ENCODE data around the gene TUFT1.

TUFT1 gene

DNA sequence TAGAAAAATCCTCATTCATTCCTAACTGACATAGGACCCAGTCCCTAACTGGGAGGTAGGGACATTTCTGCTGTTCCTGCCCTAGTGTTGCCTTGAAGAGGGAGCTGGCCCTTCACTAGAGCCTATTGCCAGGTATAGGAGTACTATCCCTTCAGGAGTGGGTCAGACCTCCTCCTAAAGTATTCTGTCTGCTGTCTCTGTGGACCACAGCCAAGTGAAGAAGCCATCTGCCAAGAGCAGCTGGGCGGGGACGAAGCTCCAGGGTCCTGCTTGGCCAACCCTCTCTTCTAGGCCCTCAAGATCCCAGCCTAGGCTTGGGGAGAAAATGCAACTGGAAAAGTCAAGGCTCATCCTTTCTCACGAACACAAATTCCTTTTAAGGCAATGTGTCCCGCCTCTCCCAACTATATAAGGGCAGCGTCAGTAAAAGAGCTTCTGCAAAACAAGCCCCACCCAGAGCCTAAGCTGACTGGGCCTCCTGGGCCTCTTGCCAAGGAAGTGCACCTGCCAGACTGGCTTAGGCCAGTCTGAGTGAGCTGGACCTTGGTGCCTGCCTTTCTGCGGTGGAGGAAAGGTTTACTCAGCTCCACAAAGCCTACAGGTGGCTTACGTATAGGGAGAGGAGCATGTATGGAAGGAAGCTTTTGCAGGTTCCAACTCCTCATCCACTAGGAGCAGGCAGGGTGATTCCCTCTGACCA is 638 bp upstream of the TUFT1 start:
- Histone ChIP-seq H3K9ac (ENCODE audit: low read length in 2 of 2) (peak overlapping the region in 1 of 2 donors; percentile 47), H3K27me3 (ENCODE audit: control insufficient read depth in 1 of 2, insufficient read depth in 2 of 2, low read length in 2 of 2) (no peaks in the 10 kb centered on the region), H3K9me3 (ENCODE audit: control insufficient read depth in 2 of 2, low read length in 2 of 2) (no peaks in the 10 kb centered on the region), H3K4me1 (ENCODE audit: control insufficient read depth, insufficient read depth, low read length) (peaks cover 28% of the 10 kb centered on the region), H3K4me3 (ENCODE audit: low read length in 2 of 2) (peak overlapping the region; percentile 75 to 92), H3K36me3 (ENCODE audit: control insufficient read depth in 2 of 2, insufficient read depth in 2 of 2, low read length in 2 of 2) (no peaks in the 10 kb centered on the region), H3K27ac (ENCODE audit: low read length) (peak overlapping the region; percentile 69)

DNA sequence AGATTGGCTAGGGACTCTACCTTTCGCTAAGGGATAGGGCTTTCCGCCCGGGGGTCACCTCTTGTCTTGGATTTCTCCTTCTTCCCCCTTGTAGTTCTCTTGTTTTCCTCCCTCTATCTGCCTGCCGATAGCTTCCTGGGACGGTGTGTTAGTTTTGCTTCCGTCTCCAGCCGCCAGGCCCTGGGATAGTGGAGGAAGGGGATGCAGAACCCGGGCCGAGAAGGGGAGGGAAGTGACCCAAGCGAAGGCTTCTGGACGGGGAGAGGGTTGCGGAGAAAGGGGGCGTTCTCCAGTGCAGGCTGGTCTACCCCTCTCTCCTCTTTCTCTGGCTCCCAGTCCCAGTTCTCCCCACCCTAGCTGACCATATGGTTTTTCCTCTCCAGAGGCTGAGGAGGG is 871 bp downstream of the TUFT1 start:
- peak overlapping the region; percentile 69 for H3K27ac ChIP-seq (ENCODE audit: low read length)
- no peaks in the 10 kb centered on the region for H3K9me3 ChIP-seq (ENCODE audit: control insufficient read depth in 2 of 2, low read length in 2 of 2)
- peak overlapping the region; percentile 75 to 92 for H3K4me3 ChIP-seq (ENCODE audit: low read length in 2 of 2)
- peaks cover 25% of the 10 kb centered on the region for H3K4me1 ChIP-seq (ENCODE audit: control insufficient read depth, insufficient read depth, low read length)
- H3K36me3 ChIP-seq (ENCODE audit: control insufficient read depth in 2 of 2, insufficient read depth in 2 of 2, low read length in 2 of 2): no peaks in the 10 kb centered on the region
- H3K27me3 ChIP-seq (ENCODE audit: control insufficient read depth in 1 of 2, insufficient read depth in 2 of 2, low read length in 2 of 2): no peaks in the 10 kb centered on the region
- H3K9ac ChIP-seq (ENCODE audit: low read length in 2 of 2): peak overlapping the region; percentile 72 to 80

- no peaks in the 10 kb centered on the region for H3K9me3 ChIP-seq (ENCODE audit: control insufficient read depth in 2 of 2, low read length in 2 of 2)
- peak overlapping the region in 1 of 2 donors; percentile 75 for H3K4me3 ChIP-seq (ENCODE audit: low read length in 2 of 2)
- no peak overlapping the region for H3K27ac ChIP-seq (ENCODE audit: low read length)
- no peaks in the 10 kb centered on the region for H3K27me3 ChIP-seq (ENCODE audit: control insufficient read depth in 1 of 2, insufficient read depth in 2 of 2, low read length in 2 of 2)
- H3K4me1 ChIP-seq (ENCODE audit: control insufficient read depth, insufficient read depth, low read length): peaks cover 26% of the 10 kb centered on the region
- peak overlapping the region in 1 of 2 donors; percentile 2 for H3K9ac ChIP-seq (ENCODE audit: low read length in 2 of 2)
- no peaks in the 10 kb centered on the region for H3K36me3 ChIP-seq (ENCODE audit: control insufficient read depth in 2 of 2, insufficient read depth in 2 of 2, low read length in 2 of 2)
Observed at GRCh38 chr1:151541752-151542151, 1.6 kb downstream of the TUFT1 start.

DNA sequence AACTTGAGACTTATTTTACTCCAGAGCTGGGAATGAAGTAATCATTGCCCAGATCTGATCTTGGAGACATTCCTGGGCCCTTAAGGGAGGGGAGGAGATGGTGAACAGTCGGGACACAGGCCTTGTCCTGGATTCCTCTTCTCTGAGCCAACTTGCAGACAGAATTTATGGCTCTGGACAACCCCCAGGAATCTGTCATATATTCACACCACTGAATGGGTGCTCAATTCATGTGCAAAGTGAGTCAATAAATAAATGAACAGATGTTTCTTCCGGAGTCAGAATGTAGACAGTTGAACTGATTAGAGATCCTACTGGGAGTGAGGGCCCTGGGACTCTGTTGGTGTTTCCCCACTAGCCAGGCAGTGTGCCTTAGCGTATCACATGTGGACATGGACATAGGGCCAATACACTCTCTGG is 2.6 kb downstream of the TUFT1 start:
- Histone ChIP-seq H3K27me3 (ENCODE audit: control insufficient read depth in 1 of 2, insufficient read depth in 2 of 2, low read length in 2 of 2) (no peaks in the 10 kb centered on the region), H3K9me3 (ENCODE audit: control insufficient read depth in 2 of 2, low read length in 2 of 2) (no peaks in the 10 kb centered on the region), H3K27ac (ENCODE audit: low read length) (no peak overlapping the region), H3K36me3 (ENCODE audit: control insufficient read depth in 2 of 2, insufficient read depth in 2 of 2, low read length in 2 of 2) (no peaks in the 10 kb centered on the region), H3K9ac (ENCODE audit: low read length in 2 of 2) (no peak overlapping the region), H3K4me1 (ENCODE audit: control insufficient read depth, insufficient read depth, low read length) (peaks cover 35% of the 10 kb centered on the region), H3K4me3 (ENCODE audit: low read length in 2 of 2) (no peak overlapping the region)

GRCh38 chr1:151545542-151545941 is 5.4 kb downstream of the TUFT1 start:
- Histone ChIP-seq H3K27ac (ENCODE audit: low read length) (no peak overlapping the region), H3K4me3 (ENCODE audit: low read length in 2 of 2) (no peak overlapping the region)

GRCh38 chr1:151546011-151546925 is 6.2 kb downstream of the TUFT1 start:
- Histone ChIP-seq H3K27me3 (ENCODE audit: control insufficient read depth in 1 of 2, insufficient read depth in 2 of 2, low read length in 2 of 2) (no peaks in the 10 kb centered on the region), H3K4me3 (ENCODE audit: low read length in 2 of 2) (no peak overlapping the region), H3K9ac (ENCODE audit: low read length in 2 of 2) (no peak overlapping the region), H3K9me3 (ENCODE audit: control insufficient read depth in 2 of 2, low read length in 2 of 2) (no peaks in the 10 kb centered on the region), H3K36me3 (ENCODE audit: control insufficient read depth in 2 of 2, insufficient read depth in 2 of 2, low read length in 2 of 2) (no peaks in the 10 kb centered on the region), H3K4me1 (ENCODE audit: control insufficient read depth, insufficient read depth, low read length) (peaks cover 23% of the 10 kb centered on the region), H3K27ac (ENCODE audit: low read length) (peak overlapping the region; percentile 31)

More at GRCh38 chr1:151545542-151545941, 5.4 kb downstream of the TUFT1 start:
- H3K4me1 ChIP-seq (ENCODE audit: control insufficient read depth, insufficient read depth, low read length): peaks cover 30% of the 10 kb centered on the region
- no peaks in the 10 kb centered on the region for H3K9me3 ChIP-seq (ENCODE audit: control insufficient read depth in 2 of 2, low read length in 2 of 2)
- no peaks in the 10 kb centered on the region for H3K27me3 ChIP-seq (ENCODE audit: control insufficient read depth in 1 of 2, insufficient read depth in 2 of 2, low read length in 2 of 2)
- H3K9ac ChIP-seq (ENCODE audit: low read length in 2 of 2): no peak overlapping the region
- H3K36me3 ChIP-seq (ENCODE audit: control insufficient read depth in 2 of 2, insufficient read depth in 2 of 2, low read length in 2 of 2): no peaks in the 10 kb centered on the region

- Histone ChIP-seq H3K9me3 (ENCODE audit: control insufficient read depth in 2 of 2, low read length in 2 of 2) (no peaks in the 10 kb centered on the region), H3K36me3 (ENCODE audit: control insufficient read depth in 2 of 2, insufficient read depth in 2 of 2, low read length in 2 of 2) (no peaks in the 10 kb centered on the region), H3K4me3 (ENCODE audit: low read length in 2 of 2) (no peak overlapping the region), H3K4me1 (ENCODE audit: control insufficient read depth, insufficient read depth, low read length) (peaks cover 17% of the 10 kb centered on the region), H3K27me3 (ENCODE audit: control insufficient read depth in 1 of 2, insufficient read depth in 2 of 2, low read length in 2 of 2) (no peaks in the 10 kb centered on the region), H3K9ac (ENCODE audit: low read length in 2 of 2) (no peak overlapping the region), H3K27ac (ENCODE audit: low read length) (peak overlapping the region; percentile 31)
Observed at GRCh38 chr1:151547119-151547899, 7.2 kb downstream of the TUFT1 start.

- Histone ChIP-seq H3K27ac (ENCODE audit: low read length) (peak overlapping the region; percentile 31), H3K4me3 (ENCODE audit: low read length in 2 of 2) (no peak overlapping the region), H3K9ac (ENCODE audit: low read length in 2 of 2) (no peak overlapping the region), H3K27me3 (ENCODE audit: control insufficient read depth in 1 of 2, insufficient read depth in 2 of 2, low read length in 2 of 2) (no peaks in the 10 kb centered on the region), H3K9me3 (ENCODE audit: control insufficient read depth in 2 of 2, low read length in 2 of 2) (no peaks in the 10 kb centered on the region), H3K36me3 (ENCODE audit: control insufficient read depth in 2 of 2, insufficient read depth in 2 of 2, low read length in 2 of 2) (no peaks in the 10 kb centered on the region), H3K4me1 (ENCODE audit: control insufficient read depth, insufficient read depth, low read length) (peaks cover 14% of the 10 kb centered on the region)
Observed at GRCh38 chr1:151547900-151548230, 7.8 kb downstream of the TUFT1 start.

DNA sequence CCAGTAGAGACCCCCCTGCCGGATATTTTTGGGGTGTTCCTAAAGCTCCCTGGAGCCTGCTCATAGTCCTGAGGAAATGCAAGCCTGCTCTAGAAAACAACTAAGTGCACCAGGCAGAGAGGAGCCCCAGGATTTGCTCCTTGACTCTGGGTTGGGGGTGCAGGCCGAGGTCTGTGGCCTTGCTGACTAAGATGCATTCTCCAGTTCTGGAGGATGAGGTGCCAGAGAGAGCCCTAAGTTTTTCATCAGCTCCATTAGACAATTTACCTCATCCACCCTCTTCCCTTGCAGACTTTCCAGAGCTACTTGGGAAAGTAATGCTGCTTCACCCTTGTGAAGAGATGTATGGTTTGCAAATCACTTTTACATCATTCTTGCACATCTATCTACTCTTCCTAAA is 9.1 kb downstream of the TUFT1 start:
- peaks cover 14% of the 10 kb centered on the region for H3K4me1 ChIP-seq (ENCODE audit: control insufficient read depth, insufficient read depth, low read length)
- H3K9ac ChIP-seq (ENCODE audit: low read length in 2 of 2): no peak overlapping the region
- H3K27ac ChIP-seq (ENCODE audit: low read length): no peak overlapping the region
- no peaks in the 10 kb centered on the region for H3K9me3 ChIP-seq (ENCODE audit: control insufficient read depth in 2 of 2, low read length in 2 of 2)
- H3K27me3 ChIP-seq (ENCODE audit: control insufficient read depth in 1 of 2, insufficient read depth in 2 of 2, low read length in 2 of 2): no peaks in the 10 kb centered on the region
- H3K36me3 ChIP-seq (ENCODE audit: control insufficient read depth in 2 of 2, insufficient read depth in 2 of 2, low read length in 2 of 2): no peaks in the 10 kb centered on the region
- H3K4me3 ChIP-seq (ENCODE audit: low read length in 2 of 2): no peak overlapping the region

GRCh38 chr1:151553659-151554058 is 13.6 kb downstream of the TUFT1 start:
- Histone ChIP-seq H3K36me3 (ENCODE audit: control insufficient read depth in 2 of 2, insufficient read depth in 2 of 2, low read length in 2 of 2) (no peaks in the 10 kb centered on the region), H3K4me1 (ENCODE audit: control insufficient read depth, insufficient read depth, low read length) (peaks cover 2% of the 10 kb centered on the region), H3K9me3 (ENCODE audit: control insufficient read depth in 2 of 2, low read length in 2 of 2) (no peaks in the 10 kb centered on the region), H3K4me3 (ENCODE audit: low read length in 2 of 2) (no peak overlapping the region), H3K27ac (ENCODE audit: low read length) (no peak overlapping the region), H3K27me3 (ENCODE audit: control insufficient read depth in 1 of 2, insufficient read depth in 2 of 2, low read length in 2 of 2) (no peaks in the 10 kb centered on the region), H3K9ac (ENCODE audit: low read length in 2 of 2) (no peak overlapping the region)
